GM23338 (cell line): Measurements from ENCODE around the gene LRSAM1. TPM values are rescaled to one million over a fixed set of nuclear protein-coding genes. Genes with fewer than 3 reads are reported as not detected.

ENCODE experiments used
- ATAC-seq: fragments of 200-7000 bp; cut with Tn5 transposase; 3 replicates; pipeline ENCODE4 v1.9.1; 2020
- DNase-seq: peaks from one replicate; pipeline ENCODE4 v3.0.0-alpha.2; 2015; ENCODE audit warnings: low spot score
- H2AFZ ChIP-seq: fragments of 200-600 bp; sonication (generic); 2 replicates; pipeline ENCODE4 v1.8.0; 2016; ENCODE audit warnings: antibody characterized with exemption, mild to moderate bottlenecking, moderate library complexity
- H3F3A ChIP-seq: fragments of 200-600 bp; sonication (generic); replicated peaks from 2 replicates; pipeline ENCODE4 v1.8.0; 2017; ENCODE audit warnings: antibody characterized with exemption, mixed run types, low read depth
- H3K27ac ChIP-seq: fragments of 200-600 bp; sonication (generic); 2 replicates; pipeline ENCODE4 v1.6.1; 2016; ENCODE audit warnings: low read depth
- H3K27me3 ChIP-seq: fragments of 200-600 bp; sonication (generic); 2 replicates; pipeline ENCODE4 v1.8.0; 2016; ENCODE audit warnings: mild to moderate bottlenecking, mixed run types, moderate library complexity; ENCODE audit not compliant: insufficient read depth
- H3K36me3 ChIP-seq: fragments of 200-600 bp; sonication (generic); 2 replicates; pipeline ENCODE4 v1.8.0; 2016; ENCODE audit warnings: mild to moderate bottlenecking; ENCODE audit not compliant: insufficient read depth
- H3K4me1 ChIP-seq: fragments of 200-600 bp; sonication (generic); 2 replicates; pipeline ENCODE4 v1.8.0; 2016; ENCODE audit warnings: mild to moderate bottlenecking, moderate library complexity; ENCODE audit not compliant: insufficient read depth
- H3K4me2 ChIP-seq: fragments of 200-600 bp; sonication (generic); 2 replicates; pipeline ENCODE4 v1.7.1; 2017; ENCODE audit warnings: mixed run types
- H3K4me3 ChIP-seq: fragments of 200-600 bp; sonication (generic); 2 replicates; pipeline ENCODE4 v1.6.1; 2016; ENCODE audit warnings: mixed run types
- H3K79me2 ChIP-seq: fragments of 200-600 bp; sonication (generic); replicated peaks from 2 replicates; pipeline ENCODE4 v1.8.0; 2017; ENCODE audit warnings: mild to moderate bottlenecking; ENCODE audit not compliant: insufficient read depth
- H3K9me2 ChIP-seq: fragments of 200-600 bp; sonication (generic); 2 replicates; pipeline ENCODE4 v1.8.0; 2017; ENCODE audit not compliant: insufficient read depth
- H4K20me1 ChIP-seq: fragments of 200-600 bp; sonication (generic); replicated peaks from 2 replicates; pipeline ENCODE4 v1.8.0; 2017; ENCODE audit warnings: mild to moderate bottlenecking; ENCODE audit not compliant: insufficient read depth
- H3K27ac Mint-ChIP-seq: 2 replicates; pipeline ENCODE4 v1.8.0; 2020; ENCODE audit warnings: inconsistent platforms, mild to moderate bottlenecking, moderate library complexity, mixed read lengths
- H3K27me3 Mint-ChIP-seq: 3 replicates; pipeline ENCODE4 v1.8.0; 2022; ENCODE audit warnings: low read depth, mild to moderate bottlenecking, moderate library complexity, mixed read lengths, inconsistent platforms; ENCODE audit not compliant: insufficient read depth, poor library complexity
- H3K36me3 Mint-ChIP-seq: 3 replicates; pipeline ENCODE4 v1.8.0; 2021; ENCODE audit warnings: low read depth, mild to moderate bottlenecking, inconsistent platforms, moderate library complexity, mixed read lengths
- H3K4me1 Mint-ChIP-seq: 3 replicates; pipeline ENCODE4 v1.8.0; 2020; ENCODE audit warnings: mild to moderate bottlenecking, inconsistent platforms, mixed read lengths
- H3K4me3 Mint-ChIP-seq: 3 replicates; pipeline ENCODE4 v1.8.0; 2021; ENCODE audit warnings: moderate library complexity, mild to moderate bottlenecking, inconsistent platforms, mixed read lengths
- H3K9me3 Mint-ChIP-seq: 3 replicates; pipeline ENCODE4 v1.8.0; 2020; ENCODE audit warnings: moderate library complexity, mild to moderate bottlenecking, inconsistent platforms, mixed read lengths
- CREB1 ChIP-seq: fragments of 250-450 bp; sonication (Bioruptor Pico); IDR thresholded peaks from 2 replicates; pipeline ENCODE4 v1.5.0; 2020; ENCODE audit warnings: low read depth, mild to moderate bottlenecking, moderate library complexity
- CTCF ChIP-seq, 2 experiments: fragments of 200-600 bp in 1 of 2; sonication (generic) in 1 of 2; conservative IDR thresholded peaks; 2 replicates each; pipeline versions ENCODE4 v1.5.1 to v1.6.1; 2016 to 2017; ENCODE audit warnings: antibody characterized with exemption in 2 of 2, low read depth in 2 of 2, mild to moderate bottlenecking in 2 of 2, moderate library complexity in 1 of 2
- JUNB ChIP-seq: IDR thresholded peaks from one replicate; pipeline ENCODE4 v1.6.1; 2016; ENCODE audit warnings: antibody characterized with exemption; ENCODE audit not compliant: unreplicated experiment
- NANOG ChIP-seq: IDR thresholded peaks from 2 replicates; pipeline ENCODE4 v1.6.1; 2016; ENCODE audit warnings: antibody characterized with exemption, borderline replicate concordance
- POLR2AphosphoS5 ChIP-seq: IDR thresholded peaks from 2 replicates; pipeline ENCODE4 v1.6.1; 2016; ENCODE audit warnings: antibody characterized with exemption, low read depth
- polyA plus RNA-seq: library from polyadenylated mRNA; unstranded; fragments of >200 nt; fragmentation: Nextera tagmentation; extraction: Ambion mirVana; gene quantifications from 2 replicates; pipeline ENCODE4 v1.2.1, GENCODE V29; 2016
- total RNA-seq: library from RNA; depleted of rRNA; stranded (reverse); fragments of >200 nt; shearing (Covaris generic); gene quantifications from 2 replicates; pipeline ENCODE4 v1.2.3, GENCODE V29; 2014
- TF ChIP-seq, protein P1 (sequence below): fragments of 250-450 bp; sonication (Bioruptor Pico); IDR thresholded peaks from 2 replicates; pipeline ENCODE4 v1.5.0; 2020; ENCODE audit warnings: mild to moderate bottlenecking, moderate library complexity

The LRSAM1 gene
- total and polyA plus RNA-seq, 2 experiments from 2014 or later, result 12.8 to 21.9 TPM

DNA sequence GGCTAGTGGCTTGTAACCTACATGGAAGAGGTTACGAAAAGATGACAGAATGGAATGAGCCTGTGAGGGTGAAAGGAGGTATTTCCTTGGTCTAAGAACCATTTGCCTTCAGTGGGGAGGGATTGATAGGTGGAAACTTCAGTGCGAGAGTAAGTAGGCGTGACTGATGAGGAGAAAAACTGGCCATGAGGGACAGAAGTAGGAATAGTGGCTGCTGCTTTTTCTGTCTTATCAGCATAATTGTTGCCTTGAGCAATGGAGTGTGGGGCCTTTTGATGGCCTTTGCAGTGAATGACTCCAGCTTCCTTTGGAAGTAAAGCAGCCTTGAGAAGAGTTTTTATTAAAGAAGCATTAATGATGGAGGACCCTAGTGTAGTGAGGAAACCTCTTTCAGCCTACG is 36.2 kb upstream of the LRSAM1 start:
- peaks cover 6% of the 10 kb centered on the region; the same call in 1 of the 2 replicates for H3K4me1 ChIP-seq
- H4K20me1 ChIP-seq, result no peaks in the 10 kb centered on the region
- Mint-ChIP-seq H3K4me1 (peaks cover 22% of the 10 kb centered on the region), H3K4me3 (no peak overlapping the region), H3K36me3 (peaks cover 8% of the 10 kb centered on the region; the same call in 2 of the 3 replicates), H3K27ac (no peak overlapping the region), H3K9me3 (no peaks in the 10 kb centered on the region), H3K27me3 (peaks cover 14% of the 10 kb centered on the region)
- no peak overlapping the region for H3K4me2 ChIP-seq
- 0 out of 2 replicates have a peak, but pooled peaks cover 6% of the 10 kb centered on the region for H3F3A ChIP-seq
- no peaks in the 10 kb centered on the region for H3K36me3 ChIP-seq
- H3K9me2 ChIP-seq, result no peaks in the 10 kb centered on the region
- TF ChIP-seq, protein P1, sequence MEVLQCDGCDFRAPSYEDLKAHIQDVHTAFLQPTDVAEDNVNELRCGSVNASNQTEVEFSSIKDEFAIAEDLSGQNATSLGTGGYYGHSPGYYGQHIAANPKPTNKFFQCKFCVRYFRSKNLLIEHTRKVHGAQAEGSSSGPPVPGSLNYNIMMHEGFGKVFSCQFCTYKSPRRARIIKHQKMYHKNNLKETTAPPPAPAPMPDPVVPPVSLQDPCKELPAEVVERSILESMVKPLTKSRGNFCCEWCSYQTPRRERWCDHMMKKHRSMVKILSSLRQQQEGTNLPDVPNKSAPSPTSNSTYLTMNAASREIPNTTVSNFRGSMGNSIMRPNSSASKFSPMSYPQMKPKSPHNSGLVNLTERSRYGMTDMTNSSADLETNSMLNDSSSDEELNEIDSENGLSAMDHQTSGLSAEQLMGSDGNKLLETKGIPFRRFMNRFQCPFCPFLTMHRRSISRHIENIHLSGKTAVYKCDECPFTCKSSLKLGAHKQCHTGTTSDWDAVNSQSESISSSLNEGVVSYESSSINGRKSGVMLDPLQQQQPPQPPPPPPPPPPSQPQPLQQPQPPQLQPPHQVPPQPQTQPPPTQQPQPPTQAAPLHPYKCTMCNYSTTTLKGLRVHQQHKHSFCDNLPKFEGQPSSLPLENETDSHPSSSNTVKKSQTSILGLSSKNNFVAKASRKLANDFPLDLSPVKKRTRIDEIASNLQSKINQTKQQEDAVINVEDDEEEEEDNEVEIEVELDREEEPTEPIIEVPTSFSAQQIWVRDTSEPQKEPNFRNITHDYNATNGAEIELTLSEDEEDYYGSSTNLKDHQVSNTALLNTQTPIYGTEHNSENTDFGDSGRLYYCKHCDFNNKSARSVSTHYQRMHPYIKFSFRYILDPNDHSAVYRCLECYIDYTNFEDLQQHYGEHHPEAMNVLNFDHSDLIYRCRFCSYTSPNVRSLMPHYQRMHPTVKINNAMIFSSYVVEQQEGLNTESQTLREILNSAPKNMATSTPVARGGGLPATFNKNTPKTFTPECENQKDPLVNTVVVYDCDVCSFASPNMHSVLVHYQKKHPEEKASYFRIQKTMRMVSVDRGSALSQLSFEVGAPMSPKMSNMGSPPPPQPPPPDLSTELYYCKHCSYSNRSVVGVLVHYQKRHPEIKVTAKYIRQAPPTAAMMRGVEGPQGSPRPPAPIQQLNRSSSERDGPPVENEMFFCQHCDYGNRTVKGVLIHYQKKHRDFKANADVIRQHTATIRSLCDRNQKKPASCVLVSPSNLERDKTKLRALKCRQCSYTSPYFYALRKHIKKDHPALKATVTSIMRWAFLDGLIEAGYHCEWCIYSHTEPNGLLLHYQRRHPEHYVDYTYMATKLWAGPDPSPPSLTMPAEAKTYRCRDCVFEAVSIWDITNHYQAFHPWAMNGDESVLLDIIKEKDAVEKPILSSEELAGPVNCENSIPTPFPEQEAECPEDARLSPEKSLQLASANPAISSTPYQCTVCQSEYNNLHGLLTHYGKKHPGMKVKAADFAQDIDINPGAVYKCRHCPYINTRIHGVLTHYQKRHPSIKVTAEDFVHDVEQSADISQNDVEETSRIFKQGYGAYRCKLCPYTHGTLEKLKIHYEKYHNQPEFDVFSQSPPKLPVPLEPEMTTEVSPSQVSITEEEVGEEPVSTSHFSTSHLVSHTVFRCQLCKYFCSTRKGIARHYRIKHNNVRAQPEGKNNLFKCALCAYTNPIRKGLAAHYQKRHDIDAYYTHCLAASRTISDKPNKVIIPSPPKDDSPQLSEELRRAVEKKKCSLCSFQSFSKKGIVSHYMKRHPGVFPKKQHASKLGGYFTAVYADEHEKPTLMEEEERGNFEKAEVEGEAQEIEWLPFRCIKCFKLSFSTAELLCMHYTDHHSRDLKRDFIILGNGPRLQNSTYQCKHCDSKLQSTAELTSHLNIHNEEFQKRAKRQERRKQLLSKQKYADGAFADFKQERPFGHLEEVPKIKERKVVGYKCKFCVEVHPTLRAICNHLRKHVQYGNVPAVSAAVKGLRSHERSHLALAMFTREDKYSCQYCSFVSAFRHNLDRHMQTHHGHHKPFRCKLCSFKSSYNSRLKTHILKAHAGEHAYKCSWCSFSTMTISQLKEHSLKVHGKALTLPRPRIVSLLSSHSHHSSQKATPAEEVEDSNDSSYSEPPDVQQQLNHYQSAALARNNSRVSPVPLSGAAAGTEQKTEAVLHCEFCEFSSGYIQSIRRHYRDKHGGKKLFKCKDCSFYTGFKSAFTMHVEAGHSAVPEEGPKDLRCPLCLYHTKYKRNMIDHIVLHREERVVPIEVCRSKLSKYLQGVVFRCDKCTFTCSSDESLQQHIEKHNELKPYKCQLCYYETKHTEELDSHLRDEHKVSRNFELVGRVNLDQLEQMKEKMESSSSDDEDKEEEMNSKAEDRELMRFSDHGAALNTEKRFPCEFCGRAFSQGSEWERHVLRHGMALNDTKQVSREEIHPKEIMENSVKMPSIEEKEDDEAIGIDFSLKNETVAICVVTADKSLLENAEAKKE (CRISPR knock-in tag), result no peak
- TF ChIP-seq NANOG, result no peak
- no peak for TF ChIP-seq CREB1 (CRISPR knock-in tag)
- TF ChIP-seq POLR2AphosphoS5, result no peak
- no peak for TF ChIP-seq JUNB
- TF ChIP-seq CTCF (conservative IDR thresholded peaks at IDR 0.05; ENCODE audit: low read depth in 2 of 2), result no peak
- no peak overlapping the region for H3K27ac ChIP-seq
- no peak for DNase-seq
- H3K79me2 ChIP-seq, result no peaks in the 10 kb centered on the region
- H3K4me3 ChIP-seq, result no peak overlapping the region
- H3K27me3 ChIP-seq, result no peaks in the 10 kb centered on the region
- no peak overlapping the region for H2AFZ ChIP-seq
- ATAC-seq, result no peak
